ENCODE data around the gene ANKH. TPM values are rescaled to one million over a fixed set of nuclear protein-coding genes. Genes with fewer than 3 reads are reported as not detected.

Gene ANKH
- total RNA-seq, 1 donor from 2014 or later, result 10.3 TPM

DNA sequence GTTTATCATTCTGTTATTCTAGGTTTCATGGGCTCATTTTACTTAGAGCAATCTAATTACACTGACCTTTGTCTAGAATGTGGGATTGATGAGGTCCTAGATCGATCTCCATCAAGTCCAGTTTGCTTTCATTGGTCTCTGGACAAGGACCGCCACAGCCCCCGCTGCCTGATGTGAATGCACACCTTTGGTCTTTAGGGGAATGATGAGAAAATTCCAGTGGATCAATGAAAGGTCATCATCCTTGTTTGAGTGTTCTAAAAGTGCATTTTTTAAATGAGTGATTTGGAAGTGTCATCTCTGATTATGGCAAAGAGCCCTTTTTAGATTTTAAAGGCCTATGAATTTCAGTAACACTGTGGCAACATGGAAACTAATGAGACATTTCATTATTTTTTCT is 2.2 kb upstream of the ANKH start:
- no peak for DNase-seq (ENCODE audit: low read depth)
- no peak overlapping the region for H3K4me3 ChIP-seq (ENCODE audit: low read depth, low read length)
- TF ChIP-seq, protein P1, sequence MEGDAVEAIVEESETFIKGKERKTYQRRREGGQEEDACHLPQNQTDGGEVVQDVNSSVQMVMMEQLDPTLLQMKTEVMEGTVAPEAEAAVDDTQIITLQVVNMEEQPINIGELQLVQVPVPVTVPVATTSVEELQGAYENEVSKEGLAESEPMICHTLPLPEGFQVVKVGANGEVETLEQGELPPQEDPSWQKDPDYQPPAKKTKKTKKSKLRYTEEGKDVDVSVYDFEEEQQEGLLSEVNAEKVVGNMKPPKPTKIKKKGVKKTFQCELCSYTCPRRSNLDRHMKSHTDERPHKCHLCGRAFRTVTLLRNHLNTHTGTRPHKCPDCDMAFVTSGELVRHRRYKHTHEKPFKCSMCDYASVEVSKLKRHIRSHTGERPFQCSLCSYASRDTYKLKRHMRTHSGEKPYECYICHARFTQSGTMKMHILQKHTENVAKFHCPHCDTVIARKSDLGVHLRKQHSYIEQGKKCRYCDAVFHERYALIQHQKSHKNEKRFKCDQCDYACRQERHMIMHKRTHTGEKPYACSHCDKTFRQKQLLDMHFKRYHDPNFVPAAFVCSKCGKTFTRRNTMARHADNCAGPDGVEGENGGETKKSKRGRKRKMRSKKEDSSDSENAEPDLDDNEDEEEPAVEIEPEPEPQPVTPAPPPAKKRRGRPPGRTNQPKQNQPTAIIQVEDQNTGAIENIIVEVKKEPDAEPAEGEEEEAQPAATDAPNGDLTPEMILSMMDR (conservative IDR thresholded peaks at IDR 0.05; ENCODE audit: low read depth, low read length), result no peak

DNA sequence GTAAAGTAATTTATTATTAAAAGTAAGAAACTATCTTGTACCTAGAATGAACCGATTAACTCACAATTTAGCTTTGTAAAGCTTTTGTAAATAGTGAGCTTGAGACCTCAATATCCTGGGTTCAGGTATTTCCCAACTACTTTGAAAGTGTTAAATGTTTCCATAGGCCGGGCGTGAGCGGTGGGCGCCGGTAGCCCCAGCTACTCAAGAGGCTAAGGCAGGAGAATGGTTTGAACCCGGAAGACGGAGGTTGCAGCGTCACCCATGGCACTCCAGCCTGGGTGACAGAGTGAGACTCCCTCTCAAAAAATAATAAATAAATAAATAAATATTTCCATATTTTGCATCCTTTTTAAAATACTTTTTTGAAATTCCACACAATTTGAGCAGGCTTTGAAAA is 1.5 kb upstream of the ANKH start:
- DNase-seq (ENCODE audit: low read depth), result no peak
- TF ChIP-seq, protein P1 (conservative IDR thresholded peaks at IDR 0.05; ENCODE audit: low read depth, low read length), result no peak
- H3K4me3 ChIP-seq (ENCODE audit: low read depth, low read length), result peak overlapping the region; percentile 73

DNA sequence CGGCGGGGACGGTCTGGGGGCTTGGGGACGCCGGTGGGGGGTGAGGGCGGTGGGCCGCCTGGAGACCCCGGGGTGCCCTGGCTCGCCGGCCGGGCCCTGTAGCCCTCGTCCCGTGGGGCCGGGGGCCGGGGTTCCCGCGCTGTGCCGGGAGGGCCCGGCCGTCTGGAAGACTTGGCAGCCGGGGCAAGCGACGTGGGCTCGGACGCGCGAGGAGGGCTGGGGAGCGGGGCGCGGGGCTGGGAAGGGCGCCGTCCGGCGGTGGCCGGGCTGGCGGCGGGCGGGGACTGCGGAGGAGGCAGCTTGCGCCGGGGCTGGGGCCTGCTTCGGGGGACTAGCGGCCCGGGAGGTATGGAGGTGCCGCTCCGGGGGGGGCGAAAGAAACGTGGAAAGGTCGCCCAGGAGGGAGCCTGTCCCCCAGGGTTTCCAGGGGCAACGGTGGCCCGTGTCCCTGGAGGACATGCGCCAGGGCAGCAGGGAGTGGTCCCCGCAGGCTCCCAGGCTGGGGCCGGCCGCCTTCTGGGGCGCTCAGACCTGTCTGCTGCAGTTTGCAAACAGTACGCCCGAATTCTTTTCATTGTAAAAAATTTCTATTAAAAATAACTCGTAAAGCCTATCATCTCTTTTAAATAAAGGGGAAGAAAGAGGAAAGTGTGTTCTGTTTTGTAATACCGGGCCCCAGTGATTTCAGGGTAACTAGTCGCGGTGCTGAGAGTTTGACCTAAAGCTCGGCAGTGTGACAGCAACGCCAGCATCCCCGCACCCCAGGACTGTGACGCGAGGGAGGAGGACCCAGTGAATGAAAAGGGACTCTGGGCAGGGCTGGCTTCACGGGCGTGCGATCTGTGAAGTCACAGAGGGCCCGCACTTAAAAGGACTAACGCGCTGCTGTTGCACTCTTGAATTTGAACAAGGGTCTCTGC is 752 bp upstream of the ANKH start:
- DNase-seq (ENCODE audit: low read depth), result no peak
- TF ChIP-seq, protein P1 (conservative IDR thresholded peaks at IDR 0.05; ENCODE audit: low read depth, low read length), result peak; percentile 3
- H3K4me3 ChIP-seq (ENCODE audit: low read depth, low read length), result peak overlapping the region; percentile 73

DNA sequence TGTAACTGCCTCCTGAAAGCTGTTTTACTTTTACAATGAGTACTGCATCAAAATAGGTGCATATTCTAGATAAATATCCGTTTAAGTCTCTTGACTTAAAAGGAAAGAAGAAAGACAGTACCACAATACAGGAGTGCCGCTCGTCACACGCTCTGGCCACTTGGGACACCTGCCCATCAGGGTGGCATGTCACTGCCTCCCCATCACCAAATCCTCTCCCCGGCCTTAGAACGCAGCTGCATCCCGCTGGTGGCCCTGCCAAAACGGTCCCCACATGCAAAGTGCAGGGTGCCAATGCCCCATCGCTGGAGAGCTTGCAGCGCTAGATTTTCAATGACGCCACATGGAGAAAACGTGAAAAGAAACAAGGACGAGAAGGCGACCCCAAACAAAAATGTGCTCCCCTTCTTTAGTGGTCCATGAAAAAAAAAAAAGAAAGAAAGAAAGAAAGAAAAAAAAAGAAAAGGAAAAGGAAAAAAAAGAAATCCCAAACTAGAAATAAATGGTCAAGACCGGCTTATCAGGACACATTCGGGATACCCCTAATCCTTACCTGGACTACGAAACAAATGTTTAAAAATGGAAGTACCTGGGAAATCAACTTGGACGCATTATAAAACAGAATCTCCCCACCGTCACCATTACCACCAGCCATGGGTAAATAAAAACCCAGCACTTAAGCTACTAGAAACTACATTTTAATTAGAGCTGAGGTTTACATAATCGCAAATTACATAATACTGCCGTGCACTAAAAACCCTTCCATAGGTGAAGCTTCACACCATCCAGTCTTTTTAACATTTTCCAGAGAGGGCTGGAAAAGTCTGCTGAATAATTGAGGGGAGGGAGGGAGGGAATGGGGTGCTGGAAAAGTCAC is 1.0 kb downstream of the ANKH start:
- DNase-seq (ENCODE audit: low read depth), result no peak
- TF ChIP-seq, protein P1 (conservative IDR thresholded peaks at IDR 0.05; ENCODE audit: low read depth, low read length), result no peak
- peak overlapping the region; percentile 73 for H3K4me3 ChIP-seq (ENCODE audit: low read depth, low read length)

DNA sequence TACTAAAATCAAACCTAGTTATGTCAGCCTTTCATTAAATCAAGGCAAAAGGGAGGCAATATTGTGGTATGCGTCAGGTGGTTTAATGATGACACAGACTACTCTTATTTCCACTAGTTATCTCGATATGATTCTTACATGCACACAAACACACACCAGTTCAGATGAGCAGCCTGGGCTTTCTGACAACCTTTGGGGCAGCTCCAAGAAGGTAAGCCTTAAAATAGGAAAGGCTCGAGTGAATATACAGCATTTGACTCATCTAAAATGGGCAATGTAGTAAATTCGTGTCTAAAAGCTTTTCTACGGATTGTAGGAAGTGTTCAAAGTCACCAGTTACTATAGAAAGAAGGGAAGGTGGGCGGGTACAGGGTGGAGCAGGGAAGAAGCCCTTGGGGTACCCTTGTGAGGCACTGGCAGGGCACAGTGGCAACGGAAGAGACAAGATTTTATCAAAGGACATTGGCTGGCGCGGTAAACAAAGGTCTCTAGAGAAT is 1.9 kb downstream of the ANKH start:
- no peak for DNase-seq (ENCODE audit: low read depth)
- peak overlapping the region; percentile 73 for H3K4me3 ChIP-seq (ENCODE audit: low read depth, low read length)
- TF ChIP-seq, protein P1 (conservative IDR thresholded peaks at IDR 0.05; ENCODE audit: low read depth, low read length), result no peak

DNA sequence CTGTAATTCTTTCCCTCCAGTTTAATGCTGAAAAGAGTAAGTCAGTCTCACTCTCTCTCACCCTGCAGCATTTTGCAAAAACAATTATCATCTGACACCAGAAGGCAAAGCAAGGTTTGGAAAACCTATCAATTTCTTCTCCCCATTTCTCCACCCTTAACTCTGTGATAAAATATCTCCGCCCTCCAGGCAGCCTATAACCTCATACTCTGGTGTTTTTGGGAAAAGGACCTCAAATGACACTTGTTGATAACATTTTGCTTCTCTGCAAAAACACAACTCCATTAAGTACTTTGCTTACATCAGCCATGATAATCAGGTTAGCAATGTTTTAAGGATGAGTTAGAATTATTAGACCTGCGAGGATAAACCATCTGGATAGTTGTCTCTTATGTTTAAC is 2.3 kb downstream of the ANKH start:
- DNase-seq (ENCODE audit: low read depth), result no peak
- no peak overlapping the region for H3K4me3 ChIP-seq (ENCODE audit: low read depth, low read length)
- TF ChIP-seq, protein P1 (conservative IDR thresholded peaks at IDR 0.05; ENCODE audit: low read depth, low read length), result no peak

Measured in epithelial cell of proximal tubule (primary cell).